ENCODE measurements around the gene PPP1CB.
"Not testable (repeated sequence)": the region's sequence is repeated elsewhere in the genome, so short reads cannot be mapped to it uniquely, and the experiment has no call there.

PPP1CB gene

DNA sequence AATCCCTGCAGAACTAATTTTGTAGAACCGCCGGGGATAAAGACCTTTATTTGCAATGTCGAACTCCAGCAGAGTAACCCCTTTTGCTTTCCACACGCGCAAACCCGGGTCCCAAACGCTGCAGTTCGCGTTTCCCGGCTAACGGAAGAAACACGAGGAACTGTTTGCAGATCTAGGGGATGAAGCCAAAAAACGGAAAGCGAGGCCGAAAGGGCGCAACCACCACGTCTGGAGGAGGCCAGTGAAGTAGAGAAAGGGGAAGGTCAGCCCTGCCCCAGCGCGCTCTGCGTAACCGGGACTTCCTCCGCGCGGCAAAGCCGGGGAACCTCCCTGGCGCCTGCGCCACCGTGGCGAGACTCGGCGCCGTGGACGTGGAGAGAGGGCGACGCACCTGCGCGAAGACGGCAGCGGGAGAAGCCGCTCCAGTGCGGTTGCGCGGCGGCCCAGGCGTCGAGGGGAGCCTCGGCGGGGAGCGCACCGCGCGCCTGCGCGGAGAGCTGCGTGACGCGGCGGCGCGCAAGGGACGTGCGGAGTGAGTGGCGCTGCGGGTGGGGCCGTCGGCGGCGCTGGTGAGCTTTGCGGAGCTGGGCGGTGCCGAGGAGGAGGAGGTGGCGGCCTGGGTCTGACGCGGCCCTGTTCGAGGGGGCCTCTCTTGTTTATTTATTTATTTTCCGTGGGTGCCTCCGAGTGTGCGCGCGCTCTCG lies at the start of gene PPP1CB:
Gene PPP1CB, plus strand, starts transcription at position 579 of the 704 bp plus-strand sequence. CDS start 295 bp downstream, outside the sequence.
- DNase-seq: peak; percentile 91

DNA sequence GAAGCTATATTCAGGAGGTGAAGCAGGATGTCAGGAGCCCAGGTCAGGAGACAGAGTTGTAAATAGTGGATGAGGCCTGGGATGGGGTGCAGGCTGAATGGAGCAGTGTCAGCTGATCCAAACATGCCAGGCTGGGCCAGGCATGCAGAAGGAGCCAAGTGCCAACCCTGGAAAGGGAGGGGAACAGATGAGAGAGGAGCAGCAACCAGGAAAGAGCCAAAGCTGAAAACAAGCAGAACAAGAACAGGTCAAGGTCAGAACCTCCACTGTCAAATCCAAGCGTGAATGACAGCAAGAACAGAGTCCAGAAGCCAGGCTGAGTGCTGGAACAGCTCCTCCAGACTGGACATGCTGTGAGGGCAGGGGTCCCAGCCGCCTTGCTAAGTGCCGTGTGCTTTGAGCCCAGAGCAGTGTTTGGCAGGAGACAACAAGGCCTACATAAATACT lies 49.2 kb upstream of the PPP1CB start:
- DNase-seq: no peak

DNA sequence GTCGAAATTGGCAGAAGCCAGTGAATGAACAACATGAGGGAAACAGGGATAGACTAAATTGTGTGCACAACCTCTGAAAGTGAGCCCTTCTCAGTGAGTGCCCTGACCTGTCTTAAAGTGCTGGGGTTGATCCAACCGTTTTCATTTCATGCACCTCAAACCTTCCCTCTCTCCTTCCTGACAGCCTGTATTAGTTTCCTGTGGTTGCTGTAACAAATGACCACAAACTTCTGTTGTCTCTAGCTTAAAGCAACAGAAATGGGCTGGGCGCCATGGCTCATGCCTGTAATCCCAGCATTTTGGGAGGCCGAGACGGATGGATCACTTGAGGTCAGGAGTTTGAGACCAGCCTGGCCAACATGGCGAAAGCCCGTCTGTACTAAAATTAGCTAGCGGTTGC lies 48.8 kb upstream of the PPP1CB start:
- no peak for DNase-seq

DNA sequence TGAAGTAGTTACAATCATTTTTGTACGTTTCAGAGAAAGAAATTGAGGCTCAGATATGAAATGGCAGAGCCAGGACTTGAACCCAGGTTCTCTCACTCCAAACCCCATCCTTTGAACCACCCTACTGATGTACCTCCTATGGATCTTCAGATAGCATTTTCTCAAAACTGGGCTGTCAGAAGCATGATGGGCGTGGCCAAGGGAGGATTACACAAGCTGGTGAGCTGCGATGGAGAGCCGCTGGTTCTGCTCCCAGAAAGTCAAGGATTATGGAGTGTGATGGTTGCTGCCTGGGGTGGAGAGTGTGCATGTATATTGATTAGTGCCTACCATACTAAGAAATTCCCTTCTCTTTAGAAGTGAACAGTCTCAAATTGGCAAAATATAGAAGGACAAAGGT lies 47.0 kb upstream of the PPP1CB start:
- no peak for DNase-seq

DNA sequence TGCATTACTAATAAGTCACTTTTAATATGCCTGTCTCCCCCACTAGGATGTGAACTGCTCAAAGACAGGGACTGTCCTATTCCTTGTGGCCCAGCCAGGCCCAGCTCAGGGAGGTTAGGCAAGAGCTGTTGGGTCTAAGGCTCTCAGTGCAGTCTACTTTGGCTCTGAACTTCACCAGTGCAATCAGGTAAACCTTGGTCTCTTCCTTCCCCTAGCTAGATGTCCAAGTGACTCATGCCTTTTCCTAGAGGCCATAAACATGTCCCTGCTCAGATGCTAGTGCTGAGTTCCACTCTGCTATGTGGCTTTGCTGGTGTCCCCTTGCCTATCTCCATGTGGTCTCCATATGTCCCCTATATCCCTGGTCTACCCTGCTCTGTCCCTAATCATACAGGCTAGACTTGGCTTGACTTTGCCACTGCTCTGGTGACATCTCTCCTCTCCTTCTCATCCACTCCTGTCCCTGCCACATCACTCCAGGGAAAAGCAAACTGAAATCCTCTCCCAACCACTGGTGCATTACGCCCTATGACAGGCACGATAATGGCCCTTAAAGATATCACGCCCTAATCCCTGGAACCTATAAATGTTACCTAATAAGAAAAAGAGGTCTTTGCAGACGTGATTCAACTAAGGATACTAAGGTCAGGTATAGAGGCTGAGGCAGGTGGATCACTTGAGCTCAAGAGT lies 45.7 kb upstream of the PPP1CB start:
- DNase-seq: no peak

DNA sequence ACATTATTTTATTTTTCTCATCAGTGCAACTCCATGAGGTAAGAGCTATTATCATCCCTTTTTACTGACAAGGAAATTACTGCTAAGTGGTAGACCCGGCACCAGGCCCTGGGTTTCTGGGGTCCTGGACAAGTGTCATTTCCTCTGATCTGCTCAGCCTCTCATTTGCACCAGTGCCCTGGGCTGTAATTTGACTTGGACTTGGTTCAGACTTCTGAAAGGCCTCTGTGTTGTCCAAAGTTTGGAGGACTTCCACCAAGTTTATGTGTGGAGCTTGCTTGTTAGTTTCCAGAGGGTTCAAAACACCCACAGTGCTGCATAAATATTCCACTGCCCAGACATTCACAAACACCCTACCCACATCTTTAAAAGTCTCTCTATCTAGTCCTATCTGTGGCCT lies 44.0 kb upstream of the PPP1CB start:
- no peak for DNase-seq

DNA sequence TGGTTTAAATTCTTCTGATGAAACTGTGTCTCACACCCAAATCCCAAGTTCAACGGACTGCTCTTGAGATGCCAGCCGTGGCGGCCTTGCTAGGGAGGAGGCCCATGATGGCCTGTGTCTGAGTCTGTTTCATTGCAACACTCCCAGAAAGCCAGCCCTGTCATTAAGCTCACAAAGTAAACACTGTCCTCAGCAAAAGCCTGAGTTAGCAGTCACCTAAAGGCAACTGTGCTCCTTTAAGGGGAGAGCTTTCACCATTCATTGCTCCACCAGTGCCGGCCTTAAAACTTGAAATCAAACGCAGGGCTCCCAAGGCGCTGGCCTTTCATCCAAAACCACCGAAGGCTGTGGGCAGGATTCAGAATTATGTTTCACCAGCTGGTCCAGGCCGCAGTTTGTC lies 42.5 kb upstream of the PPP1CB start:
- DNase-seq: no peak

DNA sequence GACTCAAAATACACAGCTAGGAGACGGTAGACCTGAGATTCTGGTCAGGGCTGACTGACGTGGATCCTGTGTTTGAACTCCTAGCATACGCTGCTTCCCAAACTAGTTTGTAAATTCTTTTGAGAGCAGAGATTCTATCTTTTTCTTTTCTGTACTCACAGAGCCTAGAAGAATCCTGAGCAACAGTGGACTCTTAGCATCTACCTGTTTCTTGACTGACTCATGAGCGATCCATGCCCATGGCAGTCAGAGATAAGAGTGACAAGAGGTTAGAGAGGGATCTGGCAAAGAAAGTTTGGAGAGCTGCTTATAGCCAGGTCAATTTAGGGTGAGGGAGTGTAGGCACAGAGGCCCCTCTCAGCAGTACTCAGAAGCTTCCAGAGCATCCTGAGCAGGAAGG lies 41.1 kb upstream of the PPP1CB start:
- no peak for DNase-seq

DNA sequence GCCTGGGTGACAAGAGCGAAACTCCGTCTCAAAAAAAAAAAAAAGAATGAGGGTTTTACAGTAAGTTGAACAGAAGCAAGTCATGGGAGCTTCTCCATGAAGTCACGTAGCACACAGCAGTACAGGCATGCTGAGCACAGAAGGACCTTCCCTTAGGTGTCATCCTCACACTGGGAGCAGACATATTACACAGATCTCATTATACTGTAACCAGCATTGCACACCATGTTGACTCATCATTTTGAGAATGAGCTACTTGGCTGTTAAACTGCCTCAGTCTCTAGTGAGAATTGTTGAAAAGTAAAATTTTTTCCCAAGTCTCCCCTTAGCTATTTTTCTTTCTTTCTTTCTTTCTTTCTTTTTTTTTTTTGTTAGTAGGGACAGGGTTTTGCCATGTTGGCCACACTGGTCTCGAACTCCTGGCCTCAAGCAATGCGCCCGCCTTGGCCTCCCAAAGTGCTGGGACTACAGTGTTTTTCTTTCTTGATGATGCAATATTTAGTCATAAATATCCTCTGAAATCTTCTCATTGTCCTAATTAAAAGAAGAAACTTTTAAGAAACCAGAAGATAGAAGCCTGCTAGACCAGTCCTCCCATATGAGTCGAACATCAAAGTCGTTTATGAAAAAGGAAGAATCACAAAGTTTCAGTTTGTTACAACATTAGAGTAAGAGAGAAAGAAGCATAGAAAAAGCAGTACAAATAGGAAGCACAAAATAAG lies 37.9 kb upstream of the PPP1CB start:
- DNase-seq: no peak

DNA sequence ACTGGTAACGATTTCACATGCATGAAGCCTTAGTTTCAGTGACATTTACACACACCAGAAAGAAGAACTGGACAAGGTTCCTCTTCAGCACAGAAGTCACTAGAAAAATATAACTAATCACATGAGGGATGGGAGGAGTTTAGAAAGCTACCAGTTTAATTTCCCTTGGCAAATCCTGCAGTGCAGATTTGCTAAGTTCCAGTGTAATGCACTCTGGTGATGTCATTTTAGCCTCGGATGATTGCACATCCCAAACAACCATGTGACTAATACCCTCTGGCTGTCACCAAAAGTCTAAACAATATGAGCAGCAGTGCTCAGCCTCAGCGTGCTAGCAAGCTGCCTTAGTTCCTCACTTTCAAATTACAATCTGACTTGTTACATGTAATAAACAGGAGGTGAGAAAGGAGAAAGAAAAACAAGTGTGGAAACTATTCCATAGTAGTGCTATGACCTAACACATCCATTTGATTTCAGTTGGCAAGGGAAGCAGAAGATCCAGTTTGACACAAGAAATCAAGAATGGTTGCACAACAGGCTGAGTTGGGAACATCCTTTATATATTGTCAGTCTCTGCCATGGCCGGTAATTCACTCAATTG lies 35.3 kb upstream of the PPP1CB start:
- no peak for DNase-seq

DNA sequence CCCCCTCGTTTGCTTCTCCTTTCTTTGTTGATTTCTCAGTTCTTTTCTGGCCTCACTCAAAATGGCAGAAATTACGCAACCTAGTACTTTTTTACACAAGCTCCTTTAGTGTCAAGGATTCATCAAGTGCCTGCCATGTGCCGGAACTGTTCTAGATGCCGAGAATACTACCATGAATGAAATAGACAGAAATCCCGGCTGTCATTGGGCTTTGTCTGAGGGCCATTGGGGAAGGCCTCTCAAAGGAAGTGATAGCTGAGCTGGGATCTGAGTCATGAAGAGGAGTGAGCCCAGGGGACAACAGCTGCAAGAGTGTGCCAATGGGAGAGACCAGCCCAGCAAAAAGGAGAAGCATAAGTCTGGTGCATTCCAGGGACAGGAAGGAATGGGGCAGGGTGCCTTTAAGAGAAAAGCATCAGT lies 34.3 kb upstream of the PPP1CB start:
- no peak for DNase-seq

DNA sequence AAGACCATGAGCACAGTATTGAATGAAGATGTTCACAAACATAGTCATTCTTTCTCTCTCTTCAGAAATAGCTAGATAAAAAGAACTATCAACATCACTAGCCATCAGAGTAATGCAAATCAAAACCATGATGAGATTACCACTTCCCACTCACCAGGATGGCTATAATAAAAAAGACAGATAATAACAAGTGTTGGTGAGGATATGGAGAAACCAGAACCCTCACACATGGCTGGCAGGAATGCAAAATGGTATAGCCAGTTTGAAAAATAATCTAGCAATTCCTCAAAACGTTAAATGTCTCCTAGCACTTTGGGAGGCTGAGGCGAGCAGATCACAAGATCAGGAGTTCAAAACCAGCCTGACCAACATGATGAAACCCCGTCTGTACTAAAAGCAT lies 31.3 kb upstream of the PPP1CB start:
- DNase-seq: no peak

DNA sequence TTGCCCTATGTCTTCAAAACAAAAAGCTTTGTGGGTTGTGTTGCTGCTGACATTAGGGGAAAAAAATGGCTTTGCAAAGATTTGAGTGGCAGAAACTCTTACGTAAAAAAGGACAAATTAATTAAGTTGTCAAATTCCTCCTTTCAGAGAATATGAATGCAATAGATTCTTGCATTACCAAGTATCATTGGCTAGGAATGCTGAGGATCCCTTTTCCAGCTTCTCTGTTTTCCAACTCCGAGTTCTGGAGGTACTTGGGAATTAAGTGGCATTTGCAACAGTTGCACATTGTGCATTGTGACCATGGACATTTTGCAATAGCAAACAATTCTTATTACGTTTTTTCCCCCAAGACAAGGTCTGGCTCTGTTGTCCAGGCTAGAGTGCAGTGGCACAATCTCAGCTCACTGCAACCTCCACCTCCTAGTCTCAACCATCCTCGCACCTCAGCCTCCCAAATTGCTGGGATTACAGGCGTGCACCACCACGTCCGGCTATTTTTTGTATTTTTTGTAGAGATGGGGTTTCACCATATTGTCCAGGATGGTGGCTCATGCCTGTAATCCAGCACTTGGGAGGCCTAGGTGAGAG lies 29.9 kb upstream of the PPP1CB start:
- no peak for DNase-seq

DNA sequence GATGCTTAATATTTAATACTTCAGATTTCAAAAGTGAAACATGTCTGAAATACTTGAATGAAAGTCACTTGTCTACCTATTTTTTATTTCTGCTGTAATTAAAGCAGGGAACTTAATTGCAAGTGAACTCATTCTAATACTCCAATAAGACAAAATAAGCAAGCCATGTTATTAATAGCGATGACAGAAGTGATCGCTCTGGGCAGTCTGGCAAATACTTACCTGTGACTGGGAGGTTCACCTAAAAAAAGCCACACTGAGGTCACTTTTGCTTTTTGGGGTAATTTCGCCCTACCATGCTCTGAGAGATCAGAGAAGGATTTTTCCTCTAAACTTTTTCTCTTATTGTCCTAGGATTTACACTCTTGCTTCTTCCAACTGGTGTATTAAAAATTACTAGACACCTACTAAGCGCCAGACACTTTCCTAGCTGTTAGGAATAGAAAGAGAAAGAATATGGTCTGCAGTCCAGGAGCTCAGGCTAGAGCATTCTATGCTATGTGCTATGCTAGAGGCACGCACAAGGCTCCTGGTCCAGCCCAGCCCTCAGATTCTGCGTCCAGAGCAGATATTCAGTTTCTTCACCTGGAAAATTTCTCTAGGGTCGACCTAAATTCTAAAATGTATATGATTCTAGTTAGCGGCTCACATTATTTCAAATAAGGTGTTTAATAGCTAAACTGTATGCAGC lies 26.5 kb upstream of the PPP1CB start:
- no peak for DNase-seq

DNA sequence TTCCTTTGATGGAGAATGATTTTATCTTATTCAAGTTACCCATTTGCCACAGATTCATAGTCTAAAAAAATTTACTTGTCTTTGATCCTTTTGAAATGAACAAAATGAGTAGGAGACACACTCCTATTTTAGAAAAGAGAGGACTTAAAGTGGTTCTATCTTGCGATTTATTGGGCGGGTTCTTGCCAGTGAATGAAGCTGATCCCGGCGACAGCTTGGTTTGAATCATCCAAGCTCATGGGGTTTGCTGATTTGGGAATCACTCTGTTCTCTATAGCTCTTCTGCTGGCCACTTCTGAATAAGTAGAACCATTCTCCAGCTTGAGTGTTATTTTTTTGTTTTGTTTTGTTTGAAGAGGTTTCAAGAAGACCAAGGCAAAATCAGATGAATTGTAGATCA lies 25.5 kb upstream of the PPP1CB start:
- DNase-seq: no peak

DNA sequence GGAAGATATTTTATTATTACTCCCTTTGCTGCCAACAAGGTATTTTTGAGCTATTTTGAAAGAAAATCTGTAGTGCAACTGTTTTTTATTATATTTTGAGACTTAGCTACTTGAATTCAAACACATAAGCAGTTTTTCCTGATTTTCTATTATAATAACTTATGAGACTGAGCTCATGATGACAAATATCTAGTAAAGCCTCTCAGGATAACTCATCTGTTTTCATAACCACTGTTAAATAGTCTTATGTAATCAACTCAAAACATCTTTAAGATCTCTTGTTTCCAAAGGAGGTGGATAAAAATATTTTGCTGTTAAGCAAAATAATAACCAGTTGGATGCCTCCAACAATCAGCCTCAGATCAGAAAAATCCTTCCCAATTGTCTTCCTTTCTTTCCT lies 21.9 kb upstream of the PPP1CB start:
- no peak for DNase-seq

DNA sequence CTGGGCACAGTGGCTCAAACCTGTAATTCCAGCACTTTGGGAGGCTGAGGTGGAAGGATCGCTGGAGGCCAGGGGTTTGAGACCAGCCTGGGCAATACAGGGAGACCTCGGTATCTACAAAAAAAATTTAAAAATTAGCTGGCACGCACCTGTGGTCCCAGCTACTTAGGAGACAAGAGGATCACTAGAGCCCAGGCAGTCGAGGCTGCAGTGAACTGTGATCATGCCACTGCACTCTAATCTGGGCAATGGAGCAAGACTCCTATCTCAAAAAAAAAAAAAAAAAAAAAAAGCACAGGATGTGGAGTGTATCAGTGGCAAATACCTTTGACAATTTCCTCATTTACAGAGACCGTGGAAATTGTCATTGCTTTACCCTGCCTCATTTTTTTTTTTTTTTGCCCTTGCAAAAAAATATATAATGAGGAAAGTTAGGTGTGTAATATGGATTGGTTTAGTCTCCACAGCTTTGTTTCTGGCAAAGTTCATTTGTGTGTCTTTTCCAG lies 20.9 kb upstream of the PPP1CB start:
- no peak for DNase-seq

DNA sequence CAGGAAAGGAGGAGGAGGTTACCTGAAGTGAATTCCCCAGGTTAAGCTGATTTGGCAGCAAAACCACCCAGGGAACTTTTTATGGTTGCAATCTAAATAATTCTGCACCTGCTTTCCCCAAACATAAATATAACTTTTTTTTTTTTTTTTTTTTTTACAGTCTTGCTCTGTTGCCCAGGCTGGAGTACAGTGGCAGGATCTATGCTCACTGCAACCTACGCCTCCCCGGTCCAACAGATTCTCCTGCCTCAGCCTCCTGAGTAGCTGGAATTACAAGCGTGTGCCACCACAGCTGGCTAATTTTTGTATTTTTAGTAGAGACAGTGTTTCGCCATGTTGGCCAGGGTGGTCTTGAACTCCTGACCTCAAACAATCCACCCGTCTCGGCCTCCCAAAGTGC lies 16.1 kb upstream of the PPP1CB start:
- DNase-seq: no peak

DNA sequence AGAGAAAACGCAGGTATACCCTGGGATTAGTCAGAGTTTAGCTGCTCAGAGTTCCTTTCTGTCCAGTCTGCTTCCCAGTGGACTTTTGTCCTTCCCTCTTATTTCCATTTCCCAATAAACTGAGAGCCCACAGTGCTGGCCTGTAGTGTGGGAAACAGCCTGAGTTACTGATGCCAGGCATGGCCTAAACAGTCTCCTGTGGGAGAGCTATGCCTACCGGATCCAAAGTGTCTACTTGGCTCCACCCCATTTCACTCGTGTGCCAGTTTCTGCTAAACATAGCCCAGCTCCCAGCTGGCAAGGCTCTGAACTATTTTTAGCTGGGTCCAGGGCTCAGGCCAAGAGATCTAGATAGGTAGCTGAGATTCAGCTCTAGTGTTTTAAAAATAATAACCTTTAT lies 15.6 kb upstream of the PPP1CB start:
- DNase-seq: no peak

DNA sequence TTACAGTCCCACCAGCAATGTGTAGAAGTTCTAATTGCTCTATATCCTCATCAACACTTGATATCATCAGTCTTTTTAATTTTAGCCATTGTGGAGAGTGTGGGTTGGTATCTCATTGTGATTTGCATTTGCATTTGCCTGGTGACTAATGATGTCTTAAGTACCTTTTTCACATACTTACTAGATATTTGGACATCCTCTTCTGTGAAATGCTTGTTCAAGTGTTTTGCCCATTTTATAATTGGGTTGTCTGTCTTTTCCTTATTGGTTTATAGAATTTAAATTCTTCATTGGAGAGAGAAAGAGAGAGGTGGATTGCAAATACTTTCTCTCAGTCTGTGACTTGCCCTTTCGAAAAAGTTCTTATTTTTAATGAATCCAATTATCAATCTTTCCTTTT lies 14.0 kb upstream of the PPP1CB start:
- no peak for DNase-seq

DNA sequence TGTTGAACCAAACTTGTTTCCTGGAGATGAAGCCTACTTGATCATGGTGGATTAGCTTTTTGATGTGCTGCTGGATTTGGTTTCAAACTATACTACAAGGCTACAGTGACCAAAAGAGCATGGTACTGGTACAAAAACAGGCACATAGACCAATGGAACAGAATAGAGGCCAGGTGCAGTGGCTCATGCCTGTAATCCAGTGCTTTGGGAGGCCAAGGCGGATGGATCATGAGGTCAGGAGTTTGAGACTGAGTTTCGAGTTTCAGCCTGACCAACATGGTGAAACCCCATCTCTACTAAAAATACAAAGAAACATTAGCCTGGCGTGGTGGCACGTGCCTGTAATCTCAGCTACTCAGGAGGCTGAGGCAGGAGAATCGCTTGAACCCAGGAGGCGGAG lies 9.0 kb upstream of the PPP1CB start:
- DNase-seq: not testable (repeated sequence)

DNA sequence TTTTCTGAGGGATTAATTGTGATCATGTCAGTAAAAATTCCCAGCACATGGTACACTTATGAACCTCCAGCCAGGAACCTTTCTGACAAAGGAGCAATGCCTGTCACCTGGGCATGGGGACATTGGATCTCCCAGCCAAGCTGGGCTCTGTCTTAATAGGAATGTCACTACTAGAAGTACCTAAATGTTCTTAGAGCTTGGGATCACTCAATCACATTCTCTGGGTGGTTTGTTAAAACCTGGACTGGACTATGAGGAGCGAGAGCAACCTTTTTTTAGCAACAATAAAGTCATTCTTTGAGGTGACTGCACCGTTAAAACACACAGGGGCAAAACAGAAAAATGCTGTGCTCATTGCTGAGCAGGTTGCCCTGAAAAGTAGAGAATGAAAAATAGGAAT lies 6.4 kb upstream of the PPP1CB start:
- DNase-seq: no peak

Measured in NCI-H1105 (cell line).